GM10847 (cell line): ENCODE measurements around the gene RAB25.

Experiments used
- POLR2A ChIP-seq: IDR thresholded peaks from 2 replicates; pipeline ENCODE4 v1.6.1; 2011; ENCODE audit not compliant: insufficient read length; ENCODE audit errors: extremely low read depth

RAB25 gene

GRCh38 chr1:156101880-156102279 is 40.9 kb downstream of the RAB25 start:
- TF ChIP-seq POLR2A, result no peak

GRCh38 chr1:156102633-156103511 is 41.9 kb downstream of the RAB25 start:
- no peak for TF ChIP-seq POLR2A

- no peak for TF ChIP-seq POLR2A
Observed at GRCh38 chr1:156103521-156103947, 42.6 kb downstream of the RAB25 start.

- no peak for TF ChIP-seq POLR2A
Observed at GRCh38 chr1:156104065-156104810, 43.3 kb downstream of the RAB25 start.

- no peak for TF ChIP-seq POLR2A
Observed at GRCh38 chr1:156104861-156105832, 44.2 kb downstream of the RAB25 start.

GRCh38 chr1:156106624-156107488 is 45.9 kb downstream of the RAB25 start:
- TF ChIP-seq POLR2A, result no peak

GRCh38 chr1:156108057-156108456 is 47.1 kb downstream of the RAB25 start:
- no peak for TF ChIP-seq POLR2A

- no peak for TF ChIP-seq POLR2A
Observed at GRCh38 chr1:156108664-156109241, 47.8 kb downstream of the RAB25 start.

GRCh38 chr1:156110252-156110651 is 49.3 kb downstream of the RAB25 start:
- no peak for TF ChIP-seq POLR2A

GRCh38 chr1:156111355-156111962 is 50.5 kb downstream of the RAB25 start:
- TF ChIP-seq POLR2A, result no peak

GRCh38 chr1:156112276-156113137 is 51.5 kb downstream of the RAB25 start:
- TF ChIP-seq POLR2A, result no peak

- no peak for TF ChIP-seq POLR2A
Observed at GRCh38 chr1:156113282-156113950, 52.5 kb downstream of the RAB25 start.
